ENCODE measurements around the gene CTCFL.

The CTCFL gene

GRCh38 chr20:57461726-57462125 lies 63.2 kb downstream of the CTCFL start:
- no peak for DNase-seq

GRCh38 chr20:57460781-57461465 lies 64.0 kb downstream of the CTCFL start:
- no peak for DNase-seq

- DNase-seq: no peak
Measured at GRCh38 chr20:57459897-57460296, 65.0 kb downstream of the CTCFL start.

GRCh38 chr20:57459278-57459677 lies 65.7 kb downstream of the CTCFL start:
- DNase-seq: no peak

GRCh38 chr20:57458400-57459160 lies 66.4 kb downstream of the CTCFL start:
- DNase-seq: no peak

- no peak for DNase-seq
Measured at GRCh38 chr20:57457243-57458095, 67.5 kb downstream of the CTCFL start.

GRCh38 chr20:57456116-57456515 lies 68.8 kb downstream of the CTCFL start:
- no peak for DNase-seq

- DNase-seq: no peak
Measured at GRCh38 chr20:57455386-57455785, 69.6 kb downstream of the CTCFL start.

- no peak for DNase-seq
Measured at GRCh38 chr20:57451795-57452661, 72.9 kb downstream of the CTCFL start.

GRCh38 chr20:57451431-57451794 lies 73.5 kb downstream of the CTCFL start:
- DNase-seq: no peak

GRCh38 chr20:57450931-57451330 lies 74.0 kb downstream of the CTCFL start:
- no peak for DNase-seq

GRCh38 chr20:57450419-57450818 lies 74.5 kb downstream of the CTCFL start:
- no peak for DNase-seq

GRCh38 chr20:57449398-57450354 lies 75.3 kb downstream of the CTCFL start:
- DNase-seq: no peak

GRCh38 chr20:57448764-57449354 lies 76.1 kb downstream of the CTCFL start:
- DNase-seq: no peak

All from stimulated activated CD4-positive, alpha-beta T cell treated with anti-CD3 and anti-CD28 coated beads, Interleukin-4, amount 100 ng/mL, for 1 hour (primary cell).